ENCODE results near the gene MCC. TPM values are rescaled to one million over a fixed set of nuclear protein-coding genes. Genes with fewer than 3 reads are reported as not detected.

Gene MCC
- total and polyA plus RNA-seq, 2 of the 4 experiments (the other 2 are of a cell fraction) = 5.0 to 20.6 TPM

DNA sequence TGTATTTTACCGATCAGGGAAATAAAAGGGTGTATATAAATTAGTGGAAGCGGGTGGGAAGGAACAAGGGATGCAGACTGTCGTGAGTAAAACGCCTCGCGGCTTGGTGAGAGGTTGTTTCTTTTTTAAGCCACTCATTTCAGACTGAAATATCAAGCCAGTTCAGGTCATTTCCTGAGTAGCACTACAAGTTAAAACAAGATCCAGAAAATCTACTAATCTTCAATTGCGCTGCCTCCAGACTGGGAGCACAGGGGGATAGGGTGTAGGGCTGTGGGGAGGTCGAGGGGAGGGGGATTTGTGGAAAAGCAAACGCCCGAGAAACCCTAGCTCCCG, 194.3 kb downstream of the MCC start:
- peak overlapping the region; percentile 47; the same call in 1 of the 2 replicates for H2AK5ac ChIP-seq (ENCODE audit: low read depth, low read length)
- WGBS, 2 experiments (ENCODE audit: extremely low coverage in 2 of 2, insufficient read length in 1 of 2) = no CpG with 5 or more reads among the region's 11 CpGs
- peak overlapping the region; percentile 77 for H2BK120ac ChIP-seq (ENCODE audit: low read depth, low read length)
- peak overlapping the region; percentile 15 to 43; a peak in 2 of 4 replicates for H4K8ac ChIP-seq (ENCODE audit: low read depth in 2 of 2, low read length in 2 of 2)
- peaks cover 32% of the 10 kb centered on the region for H4K20me1 ChIP-seq (ENCODE audit: insufficient read depth, low read length)
- peak overlapping the region; percentile 59 for H4K5ac ChIP-seq (ENCODE audit: low read depth, low read length)
- H3K4me1 ChIP-seq (ENCODE audit: control insufficient read depth, insufficient read depth, low read length) = peaks cover 8% of the 10 kb centered on the region; the same call in 1 of the 2 replicates
- no peaks in the 10 kb centered on the region for H3K36me3 ChIP-seq (ENCODE audit: control insufficient read depth, insufficient read depth, low read length)
- peak overlapping the region; percentile 89 for H3K18ac ChIP-seq (ENCODE audit: low read depth, low read length)
- ATAC-seq (ENCODE audit: low read depth) (peak; percentile 12), DNase-seq (peak; percentile 45)
- H2AFZ ChIP-seq (replicated peaks; ENCODE audit: low read length, poor library complexity) = peak overlapping the region; percentile 91
- H3K9ac ChIP-seq (ENCODE audit: low read depth, low read length) = peak overlapping the region; percentile 75
- no TSS peak for BruUV-seq (replicated peaks)
- H3K9me3 ChIP-seq (ENCODE audit: control insufficient read depth, insufficient read depth, low read length) = peaks cover 2% of the 10 kb centered on the region; the same call in 1 of the 2 replicates
- H3K14ac ChIP-seq (replicated peaks; ENCODE audit: low read depth, low read length) = peak overlapping the region; percentile 79
- CTCF ChIA-PET = interaction anchor here (1.1 kb wide), 2 partner anchors 204 to 226 kb away, joined by 3 read pairs; no protein-coding TSS in a partner anchor
- peak overlapping the region; percentile 96 for H3K4me2 ChIP-seq (ENCODE audit: low read depth, low read length)
- TF ChIP-seq SMC3 (IDR thresholded peaks at IDR 0.05; ENCODE audit: low read depth, low read length) (no peak), FOS (IDR thresholded peaks at IDR 0.05; ENCODE audit: low read depth, low read length) (no peak), CHD1 (IDR thresholded peaks at IDR 0.05; ENCODE audit: low read depth, low read length) (no peak), MAFK (IDR thresholded peaks at IDR 0.05; ENCODE audit: low read depth, low read length) (no peak), RCOR1 (IDR thresholded peaks at IDR 0.05; ENCODE audit: insufficient replicate concordance, low read length) (no peak), MAZ (IDR thresholded peaks at IDR 0.05; ENCODE audit: borderline replicate concordance, low read depth, low read length) (no peak)
- TF ChIP-seq, protein P1, sequence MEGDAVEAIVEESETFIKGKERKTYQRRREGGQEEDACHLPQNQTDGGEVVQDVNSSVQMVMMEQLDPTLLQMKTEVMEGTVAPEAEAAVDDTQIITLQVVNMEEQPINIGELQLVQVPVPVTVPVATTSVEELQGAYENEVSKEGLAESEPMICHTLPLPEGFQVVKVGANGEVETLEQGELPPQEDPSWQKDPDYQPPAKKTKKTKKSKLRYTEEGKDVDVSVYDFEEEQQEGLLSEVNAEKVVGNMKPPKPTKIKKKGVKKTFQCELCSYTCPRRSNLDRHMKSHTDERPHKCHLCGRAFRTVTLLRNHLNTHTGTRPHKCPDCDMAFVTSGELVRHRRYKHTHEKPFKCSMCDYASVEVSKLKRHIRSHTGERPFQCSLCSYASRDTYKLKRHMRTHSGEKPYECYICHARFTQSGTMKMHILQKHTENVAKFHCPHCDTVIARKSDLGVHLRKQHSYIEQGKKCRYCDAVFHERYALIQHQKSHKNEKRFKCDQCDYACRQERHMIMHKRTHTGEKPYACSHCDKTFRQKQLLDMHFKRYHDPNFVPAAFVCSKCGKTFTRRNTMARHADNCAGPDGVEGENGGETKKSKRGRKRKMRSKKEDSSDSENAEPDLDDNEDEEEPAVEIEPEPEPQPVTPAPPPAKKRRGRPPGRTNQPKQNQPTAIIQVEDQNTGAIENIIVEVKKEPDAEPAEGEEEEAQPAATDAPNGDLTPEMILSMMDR (conservative IDR thresholded peaks at IDR 0.05; ENCODE audit: low read depth, low read length) = no peak
- TF ChIP-seq, protein P2, sequence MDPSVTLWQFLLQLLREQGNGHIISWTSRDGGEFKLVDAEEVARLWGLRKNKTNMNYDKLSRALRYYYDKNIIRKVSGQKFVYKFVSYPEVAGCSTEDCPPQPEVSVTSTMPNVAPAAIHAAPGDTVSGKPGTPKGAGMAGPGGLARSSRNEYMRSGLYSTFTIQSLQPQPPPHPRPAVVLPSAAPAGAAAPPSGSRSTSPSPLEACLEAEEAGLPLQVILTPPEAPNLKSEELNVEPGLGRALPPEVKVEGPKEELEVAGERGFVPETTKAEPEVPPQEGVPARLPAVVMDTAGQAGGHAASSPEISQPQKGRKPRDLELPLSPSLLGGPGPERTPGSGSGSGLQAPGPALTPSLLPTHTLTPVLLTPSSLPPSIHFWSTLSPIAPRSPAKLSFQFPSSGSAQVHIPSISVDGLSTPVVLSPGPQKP (IDR thresholded peaks at IDR 0.05; ENCODE audit: borderline replicate concordance, low read depth, low read length) = no peak
- H2BK15ac ChIP-seq (ENCODE audit: low read depth, low read length) = peak overlapping the region; percentile 15; the same call in 1 of the 3 replicates
- H3K4me3 ChIP-seq (ENCODE audit: insufficient read depth, low read depth, low read length) = peak overlapping the region; percentile 91
- intact Hi-C loops (cut with micrococcal nuclease) (loop anchor here (2.0 to 10.0 kb wide), 5 partner anchors 42 to 262 kb away; no protein-coding TSS in a partner anchor), in situ Hi-C loops (cut with MboI; ENCODE audit: low sequenced_read_pairs) (no loop called here), dilution Hi-C loops (cut with HindIII; ENCODE audit: low sequenced_read_pairs, unreplicated experiment) (no loop called here)
- H3K27ac ChIP-seq (ENCODE audit: insufficient read depth, low read length) = peak overlapping the region; percentile 87
- peak overlapping the region; percentile 17; the same call in 1 of the 2 replicates for H2BK20ac ChIP-seq (ENCODE audit: low read depth, low read length)
- peak overlapping the region; percentile 6 for H2AK9ac ChIP-seq (replicated peaks; ENCODE audit: low read depth, low read length, poor library complexity)
- peaks cover 18 to 36% of the 10 kb centered on the region in 2 experiments for H3K79me1 ChIP-seq (ENCODE audit: low read depth in 1 of 2, low read length in 2 of 2)
- POLR2A ChIA-PET (ENCODE audit: unreplicated experiment) = interaction anchor here (0.7 kb wide), 2 partner anchors 226 to 239 kb away, joined by 11 to 15 read pairs; no protein-coding TSS in a partner anchor
- H3K27me3 ChIP-seq (ENCODE audit: control insufficient read depth, insufficient read depth, low read length) = no peaks in the 10 kb centered on the region
- no peaks in the 10 kb centered on the region for H3K9me1 ChIP-seq (ENCODE audit: insufficient read depth, low read length)
- peak overlapping the region; percentile 97 for H3K23ac ChIP-seq (ENCODE audit: low read depth, low read length)
- peak overlapping the region; percentile 71 for H2BK5ac ChIP-seq (ENCODE audit: low read depth, low read length, poor library complexity, severe bottlenecking)
- peak overlapping the region; percentile 64; the same call in 1 of the 2 replicates for H3K56ac ChIP-seq (ENCODE audit: extremely low read depth, insufficient read depth, low read length)
- peak overlapping the region; percentile 88 for H3K4ac ChIP-seq (ENCODE audit: low read depth, low read length)
- peak overlapping the region; percentile 63; the same call in 1 of the 2 replicates for H4K91ac ChIP-seq (ENCODE audit: insufficient read depth, low read depth, low read length)
